ENCODE measurements around the gene ARRB1.

Gene ARRB1

GRCh38 chr11:75264356-75264755 lies 87.1 kb downstream of the ARRB1 start:
- in situ Hi-C loops (cut with MboI; ENCODE audit: low sequenced_read_pairs) = no loop called here

DNA sequence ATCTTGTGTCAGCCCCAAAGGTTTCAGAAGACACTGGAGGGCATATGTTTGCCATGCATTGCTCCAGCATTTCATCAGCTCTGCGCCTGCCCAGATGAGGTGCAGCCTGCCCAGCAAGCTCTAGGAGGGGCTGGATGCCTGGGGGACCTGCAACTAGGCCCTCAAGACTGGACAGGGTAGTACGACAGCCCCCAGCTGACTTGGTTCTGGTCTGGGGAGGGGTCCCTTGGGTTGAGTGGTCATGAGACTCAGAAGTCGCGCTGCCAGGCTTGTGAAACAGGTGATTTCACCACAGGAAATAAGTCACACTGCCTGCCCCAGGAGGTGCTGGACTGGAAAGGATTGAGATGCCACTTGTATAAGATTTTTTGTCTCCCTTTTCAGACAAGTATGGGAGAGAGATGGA lies 87.5 kb downstream of the ARRB1 start:
- in situ Hi-C loops (cut with MboI; ENCODE audit: low sequenced_read_pairs) = no loop called here

DNA sequence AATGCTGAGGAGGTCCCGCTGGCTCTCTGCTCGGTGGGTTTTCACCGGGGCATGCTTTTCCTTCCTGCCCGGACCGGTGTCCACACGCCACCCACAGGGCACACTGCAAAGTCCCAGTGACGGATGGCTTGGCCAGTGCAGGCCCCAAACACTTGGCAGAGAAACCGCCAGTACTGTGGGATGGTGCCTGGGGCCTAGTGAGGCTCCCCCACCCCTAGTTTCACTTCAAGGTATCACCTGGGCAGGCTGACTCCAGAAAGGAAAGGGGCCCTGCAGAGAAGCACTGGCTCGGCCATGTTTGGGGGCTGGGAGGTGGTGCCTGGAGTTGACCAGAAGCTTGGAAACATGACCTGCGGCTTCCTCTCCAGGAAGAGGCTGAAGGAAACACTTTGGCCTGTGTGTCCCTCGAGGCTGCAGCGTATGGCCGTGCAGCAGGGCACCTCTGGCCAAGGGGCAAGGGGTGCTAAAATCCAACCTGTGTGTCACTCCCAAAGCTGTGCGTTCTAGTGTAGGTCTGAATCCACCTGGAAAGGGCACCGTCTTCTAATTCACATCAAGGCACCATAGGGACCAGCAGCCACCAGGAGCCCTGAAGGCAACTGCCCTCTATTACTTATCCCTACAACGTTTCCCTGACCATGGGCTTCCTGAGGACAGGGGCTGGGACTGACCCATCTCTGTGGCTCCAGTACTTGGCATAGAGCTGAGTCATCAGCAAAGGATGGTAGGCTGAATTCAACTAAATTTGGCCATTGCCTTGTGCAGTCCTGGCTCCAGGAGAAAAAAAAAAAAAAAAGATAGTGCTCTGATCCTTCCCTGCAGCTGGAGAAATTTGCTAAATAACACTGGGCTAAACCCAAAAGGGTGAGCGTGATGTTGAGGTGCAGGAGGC lies 88.3 kb downstream of the ARRB1 start:
- in situ Hi-C loops (cut with MboI; ENCODE audit: low sequenced_read_pairs) = no loop called here

GRCh38 chr11:75262436-75262835 lies 89.0 kb downstream of the ARRB1 start:
- in situ Hi-C loops (cut with MboI; ENCODE audit: low sequenced_read_pairs) = no loop called here

- in situ Hi-C loops (cut with MboI; ENCODE audit: low sequenced_read_pairs) = no loop called here
These were observed 89.5 kb downstream of the ARRB1 start for GRCh38 chr11:75261902-75262361.

- in situ Hi-C loops (cut with MboI; ENCODE audit: low sequenced_read_pairs) = no loop called here
These were observed 90.9 kb downstream of the ARRB1 start for GRCh38 chr11:75260396-75261170.

- in situ Hi-C loops (cut with MboI; ENCODE audit: low sequenced_read_pairs) = no loop called here
These were observed 97.1 kb downstream of the ARRB1 start for GRCh38 chr11:75254326-75254725.

DNA sequence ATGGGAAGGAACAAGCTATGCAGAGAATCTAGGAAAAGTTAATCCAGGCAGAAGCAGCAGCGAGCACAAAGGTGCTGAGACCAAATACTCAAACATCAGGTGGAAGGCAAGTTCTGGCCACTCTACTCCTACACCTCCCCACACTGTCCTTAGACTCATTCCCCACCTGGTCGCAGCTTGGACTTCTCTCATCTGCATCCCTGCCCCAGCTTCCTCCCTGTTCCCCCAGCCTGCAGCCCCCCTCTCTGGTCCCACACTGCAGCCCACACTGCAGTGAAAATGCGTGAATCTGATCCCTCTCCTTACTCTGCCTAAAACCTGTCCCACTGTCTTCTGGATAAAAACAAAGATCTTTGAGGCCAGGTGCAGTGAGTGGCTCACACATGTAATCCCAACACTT lies 101.8 kb downstream of the ARRB1 start:
- in situ Hi-C loops (cut with MboI; ENCODE audit: low sequenced_read_pairs) = loop anchor here (10.0 kb wide), 1 partner anchor 325 kb away; no protein-coding TSS in a partner anchor

DNA sequence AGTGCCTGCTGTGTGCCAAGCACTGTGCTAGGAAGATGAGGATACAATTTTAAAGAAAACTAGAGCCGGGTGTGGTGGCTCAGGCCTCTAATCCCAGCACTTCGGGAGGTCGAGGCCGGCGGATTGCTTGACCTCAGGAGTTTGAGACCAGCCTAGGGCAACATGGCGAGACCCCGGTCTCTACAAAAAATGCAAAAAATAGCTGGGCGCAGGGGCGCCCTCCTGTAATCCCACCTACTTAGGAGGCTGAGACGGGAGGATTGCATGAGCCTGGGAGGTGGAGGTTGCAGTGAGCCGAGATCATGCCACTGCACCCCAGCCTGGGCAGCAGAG lies 102.6 kb downstream of the ARRB1 start:
- in situ Hi-C loops (cut with MboI; ENCODE audit: low sequenced_read_pairs) = loop anchor here (10.0 kb wide), 1 partner anchor 324 kb away; no protein-coding TSS in a partner anchor

DNA sequence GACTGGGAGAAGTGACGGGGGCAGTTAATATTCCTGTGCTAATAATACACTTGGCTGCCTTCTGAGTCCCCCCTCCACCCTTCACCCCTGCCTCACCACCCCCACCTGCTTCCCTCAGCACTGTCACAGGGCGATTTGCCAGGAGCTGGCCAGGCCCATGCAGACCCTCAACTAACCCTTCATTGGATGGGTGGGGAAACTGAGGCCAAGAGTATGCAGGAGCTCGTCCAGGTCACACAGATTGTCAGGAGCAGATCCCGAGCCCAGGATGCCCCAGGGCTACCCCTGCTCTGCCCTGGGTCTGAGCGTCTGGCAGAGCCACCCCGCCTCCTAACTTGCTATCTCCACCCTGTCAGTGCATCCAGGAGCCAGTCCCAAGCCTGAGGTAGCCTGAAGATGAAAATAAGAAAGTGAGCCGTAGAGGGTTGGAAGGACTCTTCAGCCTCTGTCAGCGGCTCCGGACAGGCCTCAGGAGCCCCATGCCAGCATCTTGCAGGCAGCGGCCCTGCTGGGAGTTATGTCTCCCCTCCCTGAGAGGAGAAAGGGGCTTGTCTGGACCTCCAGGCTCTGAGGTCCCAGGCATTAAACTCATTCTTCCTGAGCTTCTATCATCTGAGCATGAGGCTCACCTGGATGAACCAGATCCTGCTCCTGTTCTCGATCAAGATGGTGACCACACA lies 104.7 kb downstream of the ARRB1 start:
- in situ Hi-C loops (cut with MboI; ENCODE audit: low sequenced_read_pairs) = loop anchor here (10.0 kb wide), 1 partner anchor 322 kb away; no protein-coding TSS in a partner anchor

DNA sequence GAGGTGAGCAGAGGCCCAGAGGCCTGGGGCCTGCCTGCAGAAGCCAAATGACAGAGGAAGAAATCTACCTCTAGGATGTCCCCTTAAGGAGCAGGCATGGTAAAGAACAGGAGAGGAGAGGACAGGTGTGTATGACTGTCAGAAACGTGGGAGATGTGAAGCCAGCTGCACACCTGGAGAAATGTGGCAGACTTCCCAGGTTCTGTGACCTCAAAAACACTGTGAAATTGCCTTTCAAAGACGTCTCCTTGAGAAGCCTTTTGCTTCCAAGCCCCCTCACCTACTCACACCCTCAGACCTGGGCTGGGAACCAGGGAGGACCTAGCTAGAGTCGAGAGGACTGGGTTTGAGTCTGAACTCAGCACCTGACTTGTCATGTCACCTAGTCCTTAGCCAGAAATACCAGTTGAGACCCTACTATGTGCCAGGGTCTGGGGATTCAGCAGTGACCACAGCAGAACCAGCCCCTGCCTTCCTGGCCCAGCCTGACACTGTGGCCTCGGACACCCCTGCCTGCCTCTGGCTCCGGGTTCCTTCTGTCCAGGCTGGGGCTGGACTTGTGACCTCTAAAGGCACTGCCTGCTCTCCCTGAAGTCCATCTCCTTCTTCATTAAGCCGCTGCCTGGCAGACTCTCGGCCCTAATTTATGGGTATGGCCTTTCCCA lies 105.3 kb downstream of the ARRB1 start:
- in situ Hi-C loops (cut with MboI; ENCODE audit: low sequenced_read_pairs) = loop anchor here (10.0 kb wide), 1 partner anchor 321 kb away; no protein-coding TSS in a partner anchor

- in situ Hi-C loops (cut with MboI; ENCODE audit: low sequenced_read_pairs) = loop anchor here (10.0 kb wide), 1 partner anchor 321 kb away; no protein-coding TSS in a partner anchor
These were observed 106.0 kb downstream of the ARRB1 start for GRCh38 chr11:75245356-75246005.

DNA sequence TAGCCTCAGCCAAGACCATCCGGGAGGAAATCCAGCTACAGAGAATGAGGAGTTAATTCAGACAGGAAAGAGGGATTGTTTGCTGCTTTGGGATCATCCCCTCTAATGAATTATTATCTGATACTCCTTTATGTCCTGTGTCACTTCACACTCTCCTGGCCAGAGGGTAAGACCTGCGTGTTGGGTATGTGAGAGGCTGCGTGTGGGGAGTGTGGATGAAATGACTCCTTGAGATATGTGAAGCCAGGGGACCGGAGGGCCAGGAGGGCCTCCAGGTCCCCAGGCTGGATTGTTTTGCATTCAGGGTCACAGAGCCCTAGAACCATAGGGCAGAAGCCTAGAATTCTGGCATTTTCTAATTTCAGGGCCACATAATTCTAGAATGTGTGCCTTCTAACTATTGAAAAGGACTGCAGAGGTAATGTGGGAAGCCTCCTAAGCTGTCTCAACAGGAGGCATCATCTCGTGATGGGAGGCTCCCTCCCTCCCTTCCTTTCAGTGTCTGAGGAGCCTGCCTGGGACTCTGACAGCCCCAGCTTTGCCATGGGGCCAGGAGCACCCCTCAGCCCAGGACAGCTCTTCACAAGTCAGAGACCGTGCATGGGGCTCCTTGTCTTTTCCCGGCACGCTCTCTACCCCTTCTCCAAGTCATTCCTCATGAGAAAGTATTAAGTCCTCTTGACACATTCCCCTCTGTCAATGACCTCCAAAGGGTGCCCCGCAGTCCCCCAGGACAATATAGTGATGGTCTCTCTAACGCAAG lies 107.2 kb downstream of the ARRB1 start:
- in situ Hi-C loops (cut with MboI; ENCODE audit: low sequenced_read_pairs) = loop anchor here (10.0 kb wide), 1 partner anchor 319 kb away; no protein-coding TSS in a partner anchor

GRCh38 chr11:75242722-75243600 lies 108.5 kb downstream of the ARRB1 start:
- in situ Hi-C loops (cut with MboI; ENCODE audit: low sequenced_read_pairs) = loop anchor here (10.0 kb wide), 1 partner anchor 318 kb away; no protein-coding TSS in a partner anchor

- in situ Hi-C loops (cut with MboI; ENCODE audit: low sequenced_read_pairs) = loop anchor here (10.0 kb wide), 1 partner anchor 317 kb away; no protein-coding TSS in a partner anchor
These were observed 109.4 kb downstream of the ARRB1 start for GRCh38 chr11:75241906-75242644.

DNA sequence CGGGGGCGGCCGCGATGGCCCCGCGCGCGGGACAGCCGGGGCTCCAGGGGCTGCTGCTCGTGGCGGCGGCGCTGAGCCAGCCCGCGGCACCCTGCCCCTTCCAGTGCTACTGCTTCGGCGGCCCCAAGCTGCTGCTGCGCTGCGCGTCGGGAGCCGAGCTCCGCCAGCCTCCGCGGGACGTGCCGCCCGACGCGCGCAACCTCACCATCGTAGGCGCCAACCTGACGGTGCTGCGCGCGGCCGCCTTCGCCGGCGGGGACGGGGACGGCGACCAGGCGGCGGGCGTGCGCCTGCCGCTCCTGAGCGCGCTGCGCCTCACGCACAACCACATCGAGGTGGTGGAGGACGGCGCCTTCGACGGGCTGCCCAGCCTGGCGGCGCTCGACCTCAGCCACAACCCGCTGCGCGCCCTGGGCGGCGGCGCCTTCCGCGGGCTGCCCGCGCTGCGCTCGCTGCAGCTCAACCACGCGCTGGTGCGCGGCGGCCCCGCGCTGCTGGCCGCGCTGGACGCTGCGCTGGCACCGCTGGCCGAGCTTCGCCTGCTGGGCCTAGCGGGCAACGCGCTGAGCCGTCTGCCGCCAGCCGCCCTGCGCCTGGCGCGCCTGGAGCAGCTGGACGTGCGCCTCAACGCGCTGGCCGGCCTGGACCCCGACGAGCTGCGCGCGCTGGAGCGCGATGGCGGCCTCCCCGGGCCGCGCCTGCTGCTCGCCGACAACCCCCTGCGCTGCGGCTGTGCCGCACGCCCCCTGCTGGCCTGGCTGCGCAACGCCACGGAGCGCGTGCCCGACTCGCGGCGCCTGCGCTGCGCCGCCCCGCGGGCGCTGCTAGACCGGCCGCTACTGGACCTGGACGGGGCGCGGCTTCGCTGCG lies 110.2 kb downstream of the ARRB1 start:
- in situ Hi-C loops (cut with MboI; ENCODE audit: low sequenced_read_pairs) = loop anchor here (10.0 kb wide), 1 partner anchor 316 kb away; no protein-coding TSS in a partner anchor
